ENCODE measurements around the gene EPSTI1. TPM values are rescaled to one million over a fixed set of nuclear protein-coding genes. Genes with fewer than 3 reads are reported as not detected.
"Not testable (repeated sequence)": the region's sequence is repeated elsewhere in the genome, so short reads cannot be mapped to it uniquely, and the experiment has no call there.

The EPSTI1 gene
- total RNA-seq, 1 experiment from 2014 or later, result 1.9 TPM

DNA sequence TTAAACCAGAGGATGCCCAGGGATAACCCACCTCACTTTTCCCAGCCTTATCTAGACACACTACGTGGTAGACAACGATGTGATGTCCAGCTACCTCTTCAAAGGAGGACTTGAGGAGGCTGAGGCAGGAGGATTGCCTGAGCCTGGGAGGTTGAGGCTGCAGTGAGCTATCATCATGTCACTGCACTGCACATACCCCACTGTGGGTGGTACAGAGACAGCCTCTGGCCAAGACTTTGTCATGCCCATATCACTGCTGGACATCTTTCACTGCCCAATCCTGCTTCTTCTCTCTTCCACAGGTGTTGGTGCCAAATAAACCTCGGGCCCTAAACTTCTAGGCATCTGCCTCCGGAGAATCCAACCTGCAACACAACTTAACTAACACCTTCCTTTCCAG lies 124.8 kb downstream of the EPSTI1 start:
- DNase-seq (no peak), ATAC-seq (no peak)
- no peak overlapping the region for H3K27ac ChIP-seq (ENCODE audit: low read length)
- H3K36me3 ChIP-seq (ENCODE audit: low read depth, low read length), result no peaks in the 10 kb centered on the region
- ChIA-PET POLR2A (ENCODE audit: unreplicated experiment) (no interaction called here), CTCF (no interaction called here)
- H4K20me1 ChIP-seq (ENCODE audit: low read length), result no peaks in the 10 kb centered on the region
- no peaks in the 10 kb centered on the region for H3F3A ChIP-seq (ENCODE audit: low read length, unreplicated experiment)
- no peak overlapping the region for H3K9ac ChIP-seq (ENCODE audit: low read length)
- H3K9me3 ChIP-seq (ENCODE audit: low read length), result no peaks in the 10 kb centered on the region
- H3K9me2 ChIP-seq (replicated peaks; ENCODE audit: low read length), result no peaks in the 10 kb centered on the region
- no peaks in the 10 kb centered on the region for H3K4me1 ChIP-seq (ENCODE audit: insufficient read depth, low read length)
- no TSS peak for BruUV-seq (replicated peaks)
- H3K27me3 ChIP-seq (ENCODE audit: low read length), result no peaks in the 10 kb centered on the region
- TF ChIP-seq, protein P1, sequence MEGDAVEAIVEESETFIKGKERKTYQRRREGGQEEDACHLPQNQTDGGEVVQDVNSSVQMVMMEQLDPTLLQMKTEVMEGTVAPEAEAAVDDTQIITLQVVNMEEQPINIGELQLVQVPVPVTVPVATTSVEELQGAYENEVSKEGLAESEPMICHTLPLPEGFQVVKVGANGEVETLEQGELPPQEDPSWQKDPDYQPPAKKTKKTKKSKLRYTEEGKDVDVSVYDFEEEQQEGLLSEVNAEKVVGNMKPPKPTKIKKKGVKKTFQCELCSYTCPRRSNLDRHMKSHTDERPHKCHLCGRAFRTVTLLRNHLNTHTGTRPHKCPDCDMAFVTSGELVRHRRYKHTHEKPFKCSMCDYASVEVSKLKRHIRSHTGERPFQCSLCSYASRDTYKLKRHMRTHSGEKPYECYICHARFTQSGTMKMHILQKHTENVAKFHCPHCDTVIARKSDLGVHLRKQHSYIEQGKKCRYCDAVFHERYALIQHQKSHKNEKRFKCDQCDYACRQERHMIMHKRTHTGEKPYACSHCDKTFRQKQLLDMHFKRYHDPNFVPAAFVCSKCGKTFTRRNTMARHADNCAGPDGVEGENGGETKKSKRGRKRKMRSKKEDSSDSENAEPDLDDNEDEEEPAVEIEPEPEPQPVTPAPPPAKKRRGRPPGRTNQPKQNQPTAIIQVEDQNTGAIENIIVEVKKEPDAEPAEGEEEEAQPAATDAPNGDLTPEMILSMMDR (conservative IDR thresholded peaks at IDR 0.05; ENCODE audit: low read depth, low read length), result no peak
- TF ChIP-seq EZH2phosphoT487 (IDR thresholded peaks at IDR 0.05; ENCODE audit: borderline replicate concordance, low read length), result no peak
- no peak for TF ChIP-seq EZH2 (IDR thresholded peaks at IDR 0.05; ENCODE audit: low read length, unreplicated experiment)
- no peak overlapping the region for H3K4me2 ChIP-seq (ENCODE audit: low read length)
- no peaks in the 10 kb centered on the region for H3K79me2 ChIP-seq (ENCODE audit: low read length)
- no peak overlapping the region for H3K4me3 ChIP-seq (ENCODE audit: low read length)
- no peak overlapping the region for H2AFZ ChIP-seq (ENCODE audit: low read length)
- intact Hi-C loops (cut with micrococcal nuclease), result no loop called here

DNA sequence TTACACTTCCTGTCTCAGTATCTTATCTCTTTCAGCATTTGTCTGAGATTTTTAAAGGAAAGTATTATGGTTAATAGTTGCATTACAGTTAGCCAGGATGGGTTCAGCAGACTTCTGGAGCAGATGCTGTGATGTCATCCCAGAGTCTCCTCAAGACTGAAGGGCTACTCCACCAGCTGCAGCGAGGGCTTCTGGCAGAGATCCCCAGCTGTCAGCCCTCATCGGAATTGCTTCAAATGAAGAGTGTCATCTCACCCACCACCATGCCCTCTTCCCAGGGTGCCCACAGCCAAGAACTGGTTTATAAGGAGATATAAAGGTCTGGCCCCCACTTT lies 126.3 kb downstream of the EPSTI1 start:
- no TSS peak for BruUV-seq (replicated peaks)
- Histone ChIP-seq H3F3A (ENCODE audit: low read length, unreplicated experiment) (no peaks in the 10 kb centered on the region), H3K9me3 (ENCODE audit: low read length) (no peaks in the 10 kb centered on the region), H2AFZ (ENCODE audit: low read length) (no peak overlapping the region), H3K9me2 (replicated peaks; ENCODE audit: low read length) (no peaks in the 10 kb centered on the region), H3K27me3 (ENCODE audit: low read length) (no peaks in the 10 kb centered on the region), H3K9ac (ENCODE audit: low read length) (no peak overlapping the region), H3K79me2 (ENCODE audit: low read length) (no peaks in the 10 kb centered on the region), H3K4me2 (ENCODE audit: low read length) (no peak overlapping the region), H3K4me1 (ENCODE audit: insufficient read depth, low read length) (peaks cover 2% of the 10 kb centered on the region), H4K20me1 (ENCODE audit: low read length) (no peaks in the 10 kb centered on the region), H3K27ac (ENCODE audit: low read length) (no peak overlapping the region), H3K4me3 (ENCODE audit: low read length) (no peak overlapping the region), H3K36me3 (ENCODE audit: low read depth, low read length) (no peaks in the 10 kb centered on the region)
- intact Hi-C loops (cut with micrococcal nuclease), result no loop called here
- no peak for ATAC-seq
- TF ChIP-seq EZH2 (IDR thresholded peaks at IDR 0.05; ENCODE audit: low read length, unreplicated experiment), result no peak
- no peak for DNase-seq
- POLR2A ChIA-PET (ENCODE audit: unreplicated experiment), result no interaction called here
- CTCF ChIA-PET, result no interaction called here

GRCh38 chr13:42864952-42865767 lies 126.9 kb downstream of the EPSTI1 start:
- CTCF ChIA-PET, result no interaction called here
- H3K4me2 ChIP-seq (ENCODE audit: low read length), result no peak overlapping the region
- H3F3A ChIP-seq (ENCODE audit: low read length, unreplicated experiment), result no peaks in the 10 kb centered on the region
- H3K27me3 ChIP-seq (ENCODE audit: low read length), result no peaks in the 10 kb centered on the region
- H2AFZ ChIP-seq (ENCODE audit: low read length), result no peak overlapping the region
- DNase-seq (no peak), ATAC-seq (no peak)
- no peaks in the 10 kb centered on the region for H3K9me2 ChIP-seq (replicated peaks; ENCODE audit: low read length)
- no peak overlapping the region for H3K9ac ChIP-seq (ENCODE audit: low read length)
- no peaks in the 10 kb centered on the region for H4K20me1 ChIP-seq (ENCODE audit: low read length)
- no peak overlapping the region for H3K27ac ChIP-seq (ENCODE audit: low read length)
- peaks cover 8% of the 10 kb centered on the region for H3K4me1 ChIP-seq (ENCODE audit: insufficient read depth, low read length)
- POLR2A ChIA-PET (ENCODE audit: unreplicated experiment), result no interaction called here
- no peaks in the 10 kb centered on the region for H3K79me2 ChIP-seq (ENCODE audit: low read length)
- BruUV-seq (replicated peaks), result no TSS peak
- TF ChIP-seq, protein P1 (conservative IDR thresholded peaks at IDR 0.05; ENCODE audit: low read depth, low read length), result no peak
- TF ChIP-seq EZH2phosphoT487 (IDR thresholded peaks at IDR 0.05; ENCODE audit: borderline replicate concordance, low read length) (no peak), EZH2 (IDR thresholded peaks at IDR 0.05; ENCODE audit: low read length, unreplicated experiment) (no peak)
- H3K9me3 ChIP-seq (ENCODE audit: low read length), result no peaks in the 10 kb centered on the region
- intact Hi-C loops (cut with micrococcal nuclease), result no loop called here
- no peak overlapping the region for H3K4me3 ChIP-seq (ENCODE audit: low read length)
- no peaks in the 10 kb centered on the region for H3K36me3 ChIP-seq (ENCODE audit: low read depth, low read length)

GRCh38 chr13:42862370-42862769 lies 129.7 kb downstream of the EPSTI1 start:
- intact Hi-C loops (cut with micrococcal nuclease); POLR2A ChIA-PET (ENCODE audit: unreplicated experiment); ATAC-seq; H3K4me2 ChIP-seq (ENCODE audit: low read length); H3K79me2 ChIP-seq (ENCODE audit: low read length); H3K9me3 ChIP-seq (ENCODE audit: low read length); BruUV-seq (replicated peaks); H3K27me3 ChIP-seq (ENCODE audit: low read length); CTCF ChIA-PET; H3K4me3 ChIP-seq (ENCODE audit: low read length); H3K36me3 ChIP-seq (ENCODE audit: low read depth, low read length); H4K20me1 ChIP-seq (ENCODE audit: low read length); H3F3A ChIP-seq (ENCODE audit: low read length, unreplicated experiment); H2AFZ ChIP-seq (ENCODE audit: low read length); H3K9ac ChIP-seq (ENCODE audit: low read length); DNase-seq; H3K9me2 ChIP-seq (replicated peaks; ENCODE audit: low read length); H3K27ac ChIP-seq (ENCODE audit: low read length): not testable (repeated sequence)
- peaks cover 18% of the 10 kb centered on the region for H3K4me1 ChIP-seq (ENCODE audit: insufficient read depth, low read length)

All from PC-3 (cell line).